KG1 (cell line): Measurements from ENCODE around the gene THNSL1.

Source experiments
- DNase-seq: peaks from one replicate; lab custom pipeline; 2025; lab: John Stamatoyannopoulos, UW

THNSL1 gene

DNA sequence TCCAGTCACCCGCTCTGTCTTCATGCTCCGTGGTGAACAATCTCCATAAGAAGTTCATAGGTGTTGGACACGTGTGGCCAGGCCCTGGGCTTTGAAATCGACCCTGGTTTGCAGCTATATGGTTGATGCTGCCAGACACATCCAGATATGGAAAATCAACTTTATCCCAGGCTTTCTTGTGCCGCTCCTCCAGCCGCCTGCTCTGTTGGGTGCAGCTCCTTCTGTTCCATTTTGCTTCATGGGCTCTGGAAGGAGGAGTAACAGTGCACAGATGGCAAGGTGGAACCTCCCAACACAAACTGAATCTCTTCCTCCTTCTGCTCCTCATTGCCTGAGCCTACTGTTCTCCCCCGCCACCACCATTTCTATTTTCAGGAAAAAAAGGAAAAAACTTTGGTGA is 44.7 kb downstream of the THNSL1 start:
- no peak for DNase-seq

DNA sequence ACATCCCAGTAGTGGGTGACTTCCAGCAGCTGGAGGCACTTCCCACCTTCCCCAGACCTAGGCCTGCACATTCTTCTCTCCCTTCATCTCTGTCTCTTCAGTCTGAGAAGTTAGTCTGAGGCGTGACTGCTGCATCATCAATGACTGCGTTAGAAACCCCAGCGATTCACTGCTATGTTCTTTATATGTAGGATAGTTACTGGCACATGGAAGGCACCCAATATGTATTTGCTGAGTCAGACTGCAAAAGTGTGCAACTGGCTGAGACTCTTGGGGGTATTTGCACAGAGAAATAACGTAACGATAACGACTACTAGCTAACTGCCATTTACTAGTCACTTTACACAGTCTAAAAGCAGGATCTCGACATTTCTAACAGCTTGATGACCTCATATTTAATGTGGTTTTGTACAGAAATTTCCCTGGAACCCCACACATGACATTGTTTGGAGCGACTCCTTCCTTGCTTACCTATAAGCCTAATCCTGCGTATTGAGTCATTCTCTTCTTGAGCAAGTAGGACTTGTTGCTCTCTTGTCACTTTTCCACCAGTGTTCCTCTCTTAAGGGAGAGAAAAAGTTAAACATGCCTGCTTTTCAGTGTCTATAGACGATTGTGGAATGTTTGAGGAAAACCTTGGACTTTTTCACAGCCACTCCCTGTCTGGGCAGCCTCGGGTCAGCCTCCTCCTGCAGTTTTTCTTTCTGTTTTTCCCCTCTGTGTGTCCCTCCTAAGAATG is 45.5 kb downstream of the THNSL1 start:
- no peak for DNase-seq

DNA sequence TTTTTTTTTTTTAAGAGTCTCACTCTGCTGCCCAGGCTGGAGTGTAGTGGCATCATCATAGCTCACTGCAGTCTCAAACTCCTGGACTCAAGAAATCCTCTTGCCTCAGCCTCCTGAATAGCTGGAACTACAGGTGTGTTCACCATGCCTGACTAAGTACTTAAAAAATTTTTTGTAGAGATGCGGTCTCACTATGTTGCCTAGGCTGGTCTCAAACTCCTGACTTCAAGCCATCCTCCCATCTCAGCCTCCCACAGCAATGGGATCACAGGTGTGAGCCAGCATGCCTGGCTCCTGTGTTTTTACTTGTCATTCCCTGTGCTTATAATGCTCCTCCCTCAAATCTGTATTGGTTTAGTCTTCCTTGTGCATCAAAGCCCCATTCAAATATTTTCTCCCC is 46.7 kb downstream of the THNSL1 start:
- DNase-seq: no peak

DNA sequence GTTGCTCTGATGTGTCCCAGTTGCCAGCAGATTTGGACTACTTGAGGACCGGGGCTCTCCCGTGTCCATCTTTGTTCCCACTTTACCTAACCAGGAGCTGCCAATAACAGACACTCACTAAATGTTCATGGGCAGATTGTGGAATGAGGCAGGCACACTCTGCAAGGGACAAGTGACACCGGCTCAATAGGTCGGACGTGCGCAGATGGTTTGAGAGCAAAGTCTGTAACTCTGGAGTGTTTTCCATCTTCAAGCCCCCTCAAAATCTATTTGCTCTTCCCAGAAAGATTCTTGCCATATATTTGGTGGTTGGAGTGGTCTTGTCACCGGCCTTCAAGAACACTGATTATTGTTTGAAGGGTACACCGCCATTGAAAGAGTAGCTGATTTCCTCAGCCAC is 47.2 kb downstream of the THNSL1 start:
- DNase-seq: no peak

DNA sequence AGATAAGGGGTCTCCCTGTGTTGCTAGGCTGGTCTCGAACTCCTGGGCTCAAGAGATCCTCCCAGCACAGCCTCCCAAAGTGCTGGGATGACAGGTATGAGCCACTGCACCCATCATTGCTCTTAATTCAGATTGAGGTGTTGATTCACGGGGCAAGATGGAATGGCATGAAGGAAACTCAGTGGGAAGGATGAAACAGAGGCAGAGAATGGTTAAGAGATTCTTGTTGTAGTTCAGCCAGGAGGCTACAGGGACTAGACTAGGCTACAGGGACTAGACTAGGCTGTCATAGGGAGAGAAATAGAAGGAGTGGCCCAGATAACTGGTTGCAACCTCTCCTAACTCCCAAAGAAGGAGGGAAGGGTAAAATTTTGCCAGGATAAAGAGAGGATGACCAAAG is 48.0 kb downstream of the THNSL1 start:
- DNase-seq: no peak

DNA sequence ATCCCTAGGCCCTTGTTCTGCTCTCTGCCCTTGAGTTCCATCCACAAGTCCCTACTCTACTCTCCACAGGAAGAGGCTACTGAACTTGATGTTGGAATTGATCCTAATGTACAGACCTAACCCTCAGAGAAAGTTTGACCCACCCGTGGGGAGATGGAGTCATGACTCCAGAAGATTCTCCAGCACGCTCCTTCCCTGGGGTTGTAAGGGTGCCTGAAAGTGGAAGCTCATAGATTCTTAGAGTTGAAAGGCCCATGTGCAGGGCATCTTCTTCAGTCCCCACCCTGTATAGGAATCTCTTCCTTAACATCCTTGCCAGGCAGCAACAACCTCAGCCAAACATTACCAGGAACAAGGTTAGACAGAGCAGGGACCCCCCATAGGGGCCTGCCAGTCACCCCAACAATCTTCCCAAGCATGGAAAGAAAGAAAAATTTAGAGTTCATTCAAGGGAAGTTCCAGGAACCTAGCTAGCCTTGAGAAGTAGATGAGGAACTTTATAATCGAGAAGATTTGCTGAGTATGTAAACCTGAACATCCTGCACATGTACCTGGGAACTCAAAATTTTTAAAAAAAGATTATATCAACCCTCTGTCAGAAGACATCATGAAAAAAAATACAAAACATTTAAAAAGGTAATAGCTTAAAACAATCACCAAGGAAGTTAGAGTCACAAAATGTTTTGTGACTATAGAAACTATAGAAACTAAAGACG is 49.5 kb downstream of the THNSL1 start:
- no peak for DNase-seq

DNA sequence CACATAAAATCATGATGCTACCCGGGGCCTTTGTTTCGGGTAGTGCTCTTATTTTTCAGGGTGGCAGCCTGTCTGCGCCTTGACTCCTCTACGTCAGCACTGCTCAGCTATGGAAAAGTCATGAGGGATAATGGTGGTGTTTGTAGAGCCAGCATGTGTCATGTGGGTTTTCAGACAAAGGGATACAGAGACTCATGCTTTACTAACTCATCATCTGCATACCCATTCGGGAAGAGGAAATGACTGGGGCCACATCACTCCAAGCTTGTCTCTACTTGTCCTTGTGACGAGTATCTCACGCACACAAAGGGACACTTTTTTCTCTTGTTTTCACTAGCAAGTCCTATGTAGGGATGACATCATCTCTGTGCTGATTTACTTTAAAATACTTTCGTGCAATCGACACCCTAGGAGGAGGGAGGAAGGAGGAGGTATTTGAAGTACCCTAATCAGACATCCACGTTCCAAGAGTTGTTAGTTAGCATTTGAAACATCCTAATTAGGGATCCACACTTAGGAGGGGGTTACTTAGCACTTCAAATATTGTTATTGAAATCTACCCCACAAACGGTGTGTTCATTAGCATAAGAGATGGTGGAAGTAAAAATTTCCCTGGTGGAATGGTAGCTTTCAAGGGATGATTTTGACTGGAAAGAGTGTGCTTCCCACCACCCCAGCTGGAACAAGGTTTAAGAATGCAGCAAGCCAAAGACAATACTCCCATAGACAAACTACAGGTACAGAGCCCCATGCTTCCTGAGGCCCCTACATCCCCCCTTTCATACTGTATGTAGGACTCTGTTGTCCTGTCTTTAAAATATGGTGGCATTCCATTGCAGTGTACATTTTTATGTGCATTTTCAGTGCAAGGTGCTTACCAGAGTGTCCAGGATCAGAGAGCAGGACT is 52.0 kb downstream of the THNSL1 start:
- no peak for DNase-seq

DNA sequence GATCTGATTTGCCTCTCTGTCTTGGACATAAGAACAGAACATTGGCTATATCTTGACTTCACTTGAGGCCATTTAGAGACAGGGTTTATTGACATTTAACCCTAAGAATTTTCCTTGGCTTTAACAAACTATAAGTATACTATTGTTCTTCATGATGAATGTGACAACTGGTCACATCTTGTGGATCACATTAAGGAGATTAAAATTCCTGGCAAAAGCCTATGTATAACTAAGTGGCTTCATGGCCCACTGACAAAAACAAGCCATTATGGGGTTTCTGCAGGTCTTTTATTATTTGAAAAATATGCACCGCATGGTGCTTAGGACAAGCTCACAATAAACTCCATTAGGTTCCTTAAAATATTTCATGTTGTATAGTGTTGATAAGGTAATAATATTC is 54.8 kb downstream of the THNSL1 start:
- DNase-seq: no peak

DNA sequence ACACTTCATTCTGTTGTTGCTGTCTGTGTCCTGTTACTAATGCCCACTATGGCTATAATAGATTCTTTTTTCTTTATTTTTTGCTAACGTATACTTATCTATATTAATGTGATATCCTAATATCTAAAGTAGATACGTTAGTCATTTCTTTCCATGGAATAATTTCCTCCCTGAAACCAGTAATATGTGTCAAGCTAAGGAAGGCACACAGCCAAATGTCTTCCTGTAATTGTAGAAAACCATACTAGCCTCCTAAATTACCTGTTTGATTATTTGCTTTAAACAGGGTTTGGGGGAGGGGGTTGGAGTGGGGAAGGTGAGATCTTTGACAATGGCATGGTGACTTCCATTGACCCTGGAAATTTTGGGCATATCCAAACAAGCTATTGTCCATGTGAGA is 56.4 kb downstream of the THNSL1 start:
- no peak for DNase-seq

DNA sequence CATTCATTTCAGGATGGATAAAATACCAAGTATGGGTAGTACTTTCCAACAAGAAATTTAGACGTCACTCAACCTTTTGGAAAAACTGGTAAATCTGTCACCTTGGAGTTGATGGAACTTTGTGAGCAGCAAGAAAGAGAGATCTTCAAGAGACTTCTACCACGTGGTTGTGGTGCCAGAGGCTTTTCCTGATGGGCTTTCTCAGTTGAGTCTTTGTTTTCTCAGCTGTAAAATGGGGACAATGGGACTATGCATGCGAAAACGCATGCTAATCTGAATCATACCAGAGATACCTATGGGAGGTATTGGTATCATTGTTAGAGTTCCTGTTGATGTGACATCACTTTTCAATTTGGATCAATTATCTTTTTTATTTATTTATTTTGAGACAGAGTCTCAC is 59.4 kb downstream of the THNSL1 start:
- DNase-seq: no peak
